GM13977 (cell line): Measurements from ENCODE around the gene CMSS1.

ENCODE experiments used
- DNase-seq: peaks from one replicate; pipeline ENCODE4 v3.0.0; 2012; ENCODE audit warnings: low spot score
- CTCF ChIP-seq: IDR thresholded peaks from 2 replicates; pipeline ENCODE4 v1.5.1; 2012; ENCODE audit warnings: mild to moderate bottlenecking, control low read depth; ENCODE audit not compliant: insufficient read depth; ENCODE audit errors: extremely low read depth, missing control alignments
- in situ Hi-C: fragments of 300-500 bp; cut with MboI; formaldehyde crosslinking; loops from one replicate; pipeline ENCODE4 v1.12.0; 2022; ENCODE audit warnings: low sequenced_read_pairs, low pct_unique_long_range_greater_than_20kb, mixed read lengths, inconsistent platforms; ENCODE audit not compliant: unreplicated experiment

The CMSS1 gene

GRCh38 chr3:100165926-100166550, 348.4 kb downstream of the CMSS1 start:
- in situ Hi-C loops, result no loop called here
- DNase-seq, result no peak
- TF ChIP-seq CTCF, result no peak

- in situ Hi-C loops, result no loop called here
- DNase-seq, result no peak
- TF ChIP-seq CTCF, result no peak
These were observed 351.7 kb downstream of the CMSS1 start for GRCh38 chr3:100169201-100169920.

- in situ Hi-C loops, result no loop called here
- TF ChIP-seq CTCF, result no peak
- no peak for DNase-seq
These were observed 352.8 kb downstream of the CMSS1 start for GRCh38 chr3:100170486-100170885.

- in situ Hi-C loops, result no loop called here
- no peak for DNase-seq
These were observed 353.7 kb downstream of the CMSS1 start for GRCh38 chr3:100171211-100171914.

GRCh38 chr3:100173961-100174360, 356.3 kb downstream of the CMSS1 start:
- DNase-seq, result no peak
- in situ Hi-C loops, result no loop called here
- TF ChIP-seq CTCF, result no peak

More at GRCh38 chr3:100171211-100171914, 353.7 kb downstream of the CMSS1 start:
- TF ChIP-seq CTCF, result no peak

- DNase-seq, result no peak
- TF ChIP-seq CTCF, result no peak
- in situ Hi-C loops, result no loop called here
These were observed 358.1 kb downstream of the CMSS1 start for GRCh38 chr3:100175637-100176280.
